Activated CD4-positive, alpha-beta T cell treated with anti-CD3 and anti-CD28 coated beads, Interleukin-2, Interleukin-4, amounts not matched to agents 100 ng/mL and 50 ng/mL, durations not matched to agents 16 hours and 8 hours (primary cell): ENCODE results near the gene ITGA7.

ENCODE experiments used
- DNase-seq: peaks from one replicate; pipeline ENCODE4 v3.0.0-alpha.2; 2020; ENCODE audit warnings: low spot score

The ITGA7 gene

DNA sequence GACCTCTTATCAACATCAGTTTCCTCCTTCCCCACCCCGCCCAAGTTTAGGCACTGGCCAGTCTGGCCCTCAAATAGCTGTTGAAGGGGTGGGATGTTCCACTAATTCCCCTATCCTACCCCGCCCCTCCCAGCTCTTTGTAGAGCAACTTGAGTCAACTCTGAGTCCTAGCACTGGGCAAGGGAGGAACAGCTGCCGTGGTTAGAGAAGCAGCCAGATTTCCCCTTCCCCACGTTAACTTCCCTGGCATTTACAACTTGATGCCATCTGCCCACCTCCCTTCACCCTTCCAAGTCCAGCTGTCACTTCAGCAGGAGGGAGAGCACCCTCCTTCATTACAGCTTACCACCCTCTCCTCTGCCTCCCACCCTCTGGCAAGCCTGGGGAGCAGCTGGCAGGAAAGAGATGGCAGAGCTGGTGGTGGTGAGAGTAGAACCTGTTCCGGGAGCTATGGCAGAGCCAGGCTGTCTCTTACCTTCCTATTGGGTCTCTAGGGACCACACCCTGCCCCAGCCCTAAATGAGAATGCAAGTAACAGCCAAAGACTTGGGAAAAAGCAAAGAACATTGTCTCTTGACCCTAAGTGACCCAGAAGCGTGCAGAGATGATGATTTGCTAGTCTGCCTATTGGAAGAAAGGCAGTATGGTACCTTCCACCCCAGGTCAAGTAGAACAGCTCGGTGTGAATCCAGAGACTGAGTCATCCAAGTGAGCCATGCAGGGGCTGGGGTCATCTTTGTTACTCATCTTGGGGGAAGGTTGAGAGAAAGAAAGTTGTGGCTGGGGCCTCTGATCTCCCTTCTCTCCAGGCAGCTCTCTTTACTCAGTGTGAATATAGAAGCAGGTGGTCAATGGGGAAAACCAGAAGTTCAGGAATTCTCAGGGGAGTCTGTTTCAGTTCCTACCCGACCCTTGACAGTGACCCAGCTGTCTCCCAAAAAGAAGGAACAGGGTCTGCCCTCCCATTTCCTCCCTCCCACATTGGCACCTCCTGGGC is 9.6 kb upstream of the ITGA7 start:
- DNase-seq = no peak

DNA sequence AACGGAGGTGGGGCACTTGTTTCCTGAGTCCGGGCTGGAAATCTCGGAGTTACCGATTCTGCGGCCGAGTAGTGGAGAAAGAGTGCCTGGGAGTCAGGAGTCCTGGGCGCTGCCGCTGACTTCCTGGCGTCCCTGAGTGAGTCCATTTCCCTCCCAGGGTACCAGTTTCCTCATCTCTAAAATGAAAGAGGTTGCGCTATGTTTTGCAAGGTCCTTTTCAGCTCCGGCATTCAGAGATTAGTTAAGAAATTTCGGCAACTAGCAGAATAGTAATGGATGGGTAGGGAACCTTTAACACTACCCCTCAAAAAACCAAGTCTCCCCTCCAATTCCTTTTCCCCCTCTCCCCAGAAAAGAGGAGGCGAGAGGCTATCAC is 8.9 kb upstream of the ITGA7 start:
- no peak for DNase-seq

DNA sequence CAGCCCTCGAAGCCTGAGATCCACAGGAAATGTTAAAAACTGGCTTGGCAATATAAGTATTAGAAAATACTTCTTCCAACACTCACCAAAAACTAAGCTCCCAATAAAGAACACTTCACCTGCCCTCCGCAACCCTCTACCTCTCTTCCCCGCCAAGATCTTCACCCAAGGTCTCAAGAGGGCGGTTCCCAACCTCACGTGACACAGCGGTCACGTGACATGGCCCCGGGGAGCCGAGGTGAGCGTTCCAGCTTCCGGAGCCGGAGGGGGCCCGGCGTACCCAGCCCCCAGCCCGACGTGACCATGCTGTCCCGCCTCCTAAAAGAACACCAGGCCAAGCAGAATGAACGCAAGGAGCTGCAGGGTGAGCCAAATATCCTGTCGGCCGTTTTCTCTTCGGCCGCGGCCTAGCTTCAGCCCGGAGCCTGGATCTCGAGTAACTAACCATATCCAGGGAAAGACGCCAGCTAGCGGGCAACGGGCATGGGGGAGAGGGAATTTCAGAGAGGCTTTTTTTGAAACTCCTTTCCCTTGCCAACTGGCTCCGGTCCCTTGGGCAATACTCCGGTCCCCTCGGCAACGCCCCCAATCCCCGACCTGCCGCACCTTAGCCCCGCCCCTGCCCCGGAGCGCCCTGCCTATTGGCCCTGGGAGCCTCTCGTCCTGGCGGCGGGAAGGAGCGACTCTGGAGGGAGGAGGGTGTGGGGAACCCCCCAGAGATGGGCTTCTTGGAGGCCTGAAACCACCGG is 8.3 kb upstream of the ITGA7 start, which contains the start of gene BLOC1S1:
Gene BLOC1S1 (plus strand): TSS at position 214 of the 749 bp plus-strand sequence. CDS start 6 bp downstream, at position 220.
- peak; percentile 95 for DNase-seq

DNA sequence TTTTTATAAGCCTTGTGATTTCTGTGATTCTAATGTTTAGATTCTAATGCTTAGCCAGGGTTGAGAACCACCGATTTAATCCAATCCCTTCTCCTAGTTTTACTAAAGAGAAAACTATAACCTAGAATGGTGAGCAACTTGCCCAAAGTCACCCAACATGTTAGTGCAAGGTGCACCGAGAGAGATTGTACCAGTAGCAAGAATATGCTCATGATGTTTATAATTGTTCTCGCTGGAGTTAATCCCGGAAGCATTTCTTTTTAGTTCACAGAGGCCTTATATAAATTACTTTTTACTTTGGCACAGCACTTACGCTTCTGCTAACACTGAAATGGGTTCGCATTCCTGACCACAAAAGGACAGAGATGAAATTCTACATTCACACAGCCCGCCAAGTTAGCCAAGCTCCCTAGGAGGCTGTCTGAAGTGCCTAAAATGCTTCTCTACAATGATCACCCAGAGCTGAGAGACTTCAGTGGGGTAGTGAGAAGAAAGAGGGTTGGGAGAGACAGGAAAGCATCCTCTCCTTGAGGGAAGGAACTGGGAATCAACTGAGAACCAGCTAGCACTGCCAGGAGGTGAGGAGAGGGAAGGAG is 7.6 kb upstream of the ITGA7 start:
- no peak for DNase-seq

DNA sequence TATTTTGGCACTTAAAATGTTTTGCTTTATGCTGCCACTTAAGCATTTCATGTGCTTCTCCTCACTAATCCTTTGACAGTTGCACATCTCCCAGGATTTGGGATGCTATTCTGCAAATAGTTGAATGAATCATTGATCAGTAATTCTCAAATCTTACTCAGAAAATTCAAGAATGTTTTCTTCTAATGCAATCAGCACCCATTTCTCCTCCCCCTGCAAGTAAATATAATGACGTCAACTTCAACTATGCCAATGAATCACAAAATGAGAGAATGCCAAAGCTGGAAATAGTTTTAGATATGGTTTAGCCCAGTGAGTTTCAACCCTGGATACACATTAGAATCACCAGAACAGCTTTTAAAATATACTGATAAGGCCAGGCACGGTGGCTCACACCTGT is 6.0 kb upstream of the ITGA7 start:
- no peak for DNase-seq

DNA sequence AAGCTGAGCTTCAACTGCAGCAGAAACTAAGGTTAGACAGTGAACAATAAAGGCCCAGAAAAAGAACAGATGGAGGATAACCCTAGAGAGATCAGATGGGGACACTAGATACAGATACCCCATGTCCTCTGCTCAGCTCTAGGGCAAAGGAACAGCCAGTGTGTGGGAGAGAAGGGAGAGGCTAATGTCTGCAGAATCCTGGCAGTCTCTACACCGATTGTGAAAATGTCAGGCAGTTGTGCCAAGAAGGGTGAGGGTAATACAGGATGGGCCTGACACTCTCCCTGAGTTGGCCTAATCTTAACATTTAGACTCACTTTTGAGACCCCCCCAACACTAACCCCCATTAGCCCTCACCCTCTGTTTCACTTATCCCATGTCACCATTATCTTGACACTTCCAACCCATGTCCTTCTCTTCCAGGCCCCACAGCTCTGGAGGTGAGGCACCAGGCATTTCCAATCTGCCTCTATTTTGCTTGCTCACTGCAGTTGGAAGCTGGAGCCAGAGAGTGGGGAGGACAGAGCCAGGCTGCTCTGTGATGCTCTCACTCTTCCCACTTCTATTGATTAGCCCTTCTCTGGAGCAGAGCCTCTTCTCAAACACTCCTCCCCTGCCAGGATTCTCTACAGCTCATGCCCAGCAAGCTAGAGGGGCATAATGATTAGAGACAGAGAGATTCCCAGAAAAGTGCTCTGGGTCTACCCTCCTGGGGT is 5.2 kb upstream of the ITGA7 start:
- DNase-seq = no peak

DNA sequence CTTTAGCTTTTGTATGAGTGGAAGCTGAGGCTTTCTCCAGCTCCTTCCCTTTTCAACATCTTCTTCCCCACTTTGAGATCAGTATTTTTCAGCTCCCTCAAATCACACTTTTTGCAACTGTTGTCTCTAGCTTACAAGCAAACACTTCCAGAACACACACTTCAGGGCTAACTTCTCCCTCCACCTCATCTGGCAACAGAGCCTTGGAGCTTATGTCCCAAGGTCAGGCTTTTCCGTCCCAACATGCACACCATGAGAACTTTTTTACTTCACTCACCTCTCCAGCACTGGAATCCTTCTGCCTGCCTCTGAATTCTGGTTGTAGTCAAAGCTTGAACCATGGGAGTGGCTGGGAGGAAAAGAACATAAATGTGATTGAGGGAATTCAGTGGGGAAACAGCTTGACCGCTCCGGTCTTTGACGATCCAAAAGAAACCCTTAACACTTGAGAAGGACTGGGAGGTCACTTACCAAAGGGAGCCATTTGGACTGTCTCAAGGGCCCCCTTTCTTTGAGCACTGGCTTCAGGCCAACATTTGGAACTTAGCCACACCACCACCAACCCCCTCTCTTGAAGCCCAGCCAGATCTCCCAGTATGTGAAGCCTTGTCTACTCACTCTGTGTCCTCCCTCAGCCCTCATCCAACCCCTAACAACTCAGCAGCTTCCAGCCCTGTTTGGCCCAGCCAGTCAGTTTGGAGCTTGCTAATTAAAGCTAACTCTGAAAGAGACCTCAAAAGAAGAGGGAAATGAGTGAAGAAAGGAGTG is 4.3 kb upstream of the ITGA7 start:
- DNase-seq = no peak

DNA sequence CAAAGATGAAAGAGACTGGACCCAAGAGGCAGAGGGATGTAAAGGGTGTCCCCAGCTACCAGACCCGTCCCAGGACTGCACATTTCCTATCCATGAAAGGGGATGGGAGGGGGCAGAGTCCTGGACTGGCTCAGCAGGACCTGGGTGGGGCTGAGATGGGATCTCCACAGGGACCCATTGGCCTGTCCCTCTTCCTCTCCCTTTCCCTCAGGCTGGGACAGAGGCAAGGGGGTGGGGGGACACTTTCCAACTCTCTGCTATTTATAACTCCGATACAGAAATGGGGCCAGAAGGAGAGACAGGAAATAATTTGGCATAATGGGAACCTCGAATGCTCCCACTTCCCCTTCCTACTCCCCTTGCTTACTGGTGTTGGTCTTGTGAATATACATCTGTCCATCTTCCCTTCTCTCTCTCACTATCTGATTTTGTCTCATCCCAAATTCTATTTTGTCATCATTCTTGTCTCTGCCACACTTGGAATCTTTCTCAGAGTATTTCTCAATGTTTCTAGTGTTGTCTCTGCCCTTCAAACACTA is 1.1 kb upstream of the ITGA7 start:
- DNase-seq = no peak

DNA sequence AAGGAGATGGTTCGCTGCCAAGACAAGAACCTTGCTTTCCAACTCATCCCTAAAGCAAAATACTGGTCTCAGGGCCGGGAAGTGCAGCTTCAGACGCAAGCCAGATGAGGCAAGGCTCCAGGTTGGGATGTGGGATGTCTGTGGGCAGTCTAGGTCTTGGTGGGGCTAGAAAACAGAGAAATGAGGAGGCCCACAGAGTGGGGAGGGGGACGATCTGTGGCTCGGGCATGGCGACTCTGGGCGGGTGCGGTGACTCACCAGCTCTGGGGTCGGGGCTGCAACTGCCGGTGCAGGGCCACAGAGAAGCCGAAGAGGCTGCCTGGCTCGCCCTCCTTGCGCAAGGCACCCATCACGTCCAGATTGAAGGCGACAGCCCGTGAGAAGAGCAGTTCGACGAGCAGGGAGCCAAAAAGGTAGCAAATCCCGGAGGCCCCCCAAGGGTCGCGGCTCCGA is 459 bp downstream of the ITGA7 start:
- DNase-seq = no peak

DNA sequence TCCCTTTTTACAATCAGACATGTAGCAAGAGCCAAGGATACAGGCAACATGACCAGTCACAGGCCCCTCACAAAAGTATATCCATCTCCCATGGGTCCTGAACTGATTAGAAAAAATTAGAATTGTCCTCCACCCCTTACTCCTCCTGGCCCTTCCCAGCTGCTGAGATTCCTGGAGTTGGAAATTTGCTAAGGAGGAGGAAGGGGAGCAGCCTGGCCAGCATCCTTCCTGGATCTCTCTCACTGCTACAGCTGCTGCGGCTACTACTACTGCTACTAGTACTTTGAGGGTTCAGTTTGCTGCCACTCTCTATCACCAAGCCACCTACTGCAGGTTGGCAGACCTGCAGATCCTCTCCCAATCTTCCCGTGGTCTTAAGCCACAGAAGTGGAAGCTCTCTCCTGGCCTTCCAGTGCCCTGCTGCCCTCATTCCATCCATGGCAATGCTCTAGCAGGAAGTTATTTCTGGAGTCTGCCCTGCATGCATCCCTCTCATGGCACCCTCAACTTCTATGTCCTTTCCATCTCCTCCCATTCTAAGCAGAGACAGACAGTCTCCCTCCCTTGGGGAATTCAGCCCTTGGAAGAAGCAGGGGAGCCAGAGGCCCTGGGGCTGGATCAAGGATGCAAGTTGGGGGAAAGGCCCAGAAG is 1.0 kb downstream of the ITGA7 start:
- DNase-seq = no peak

DNA sequence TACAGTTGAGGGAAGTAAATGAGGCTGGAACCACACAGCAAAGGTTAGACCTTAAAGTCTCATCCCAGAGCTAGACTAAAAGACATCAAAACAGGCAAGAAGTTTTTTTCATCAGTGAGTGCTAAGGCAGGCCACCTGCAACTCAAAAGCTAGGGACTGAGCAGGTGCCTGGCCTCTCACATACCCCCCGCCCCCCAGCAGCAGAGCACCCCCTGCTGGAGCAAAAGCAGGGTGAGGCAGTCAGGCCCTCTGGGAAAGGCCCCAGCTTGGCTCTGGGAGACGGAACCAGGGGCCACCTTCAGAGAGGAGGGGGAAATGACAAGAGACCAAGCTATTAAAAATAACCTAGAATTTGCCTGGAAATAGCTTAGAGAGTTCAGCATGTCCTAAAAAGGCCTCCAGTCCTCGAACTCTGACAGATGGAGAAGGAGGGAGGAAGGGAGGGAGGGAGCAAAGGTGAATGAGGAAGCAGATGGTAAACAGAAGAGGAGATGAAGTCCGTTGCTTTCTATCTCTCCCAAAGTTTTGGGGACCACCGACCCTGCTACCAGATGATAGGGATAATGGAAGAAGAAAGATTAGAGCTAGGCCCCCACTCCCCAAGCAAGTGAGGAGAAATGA is 1.8 kb downstream of the ITGA7 start:
- DNase-seq = no peak

DNA sequence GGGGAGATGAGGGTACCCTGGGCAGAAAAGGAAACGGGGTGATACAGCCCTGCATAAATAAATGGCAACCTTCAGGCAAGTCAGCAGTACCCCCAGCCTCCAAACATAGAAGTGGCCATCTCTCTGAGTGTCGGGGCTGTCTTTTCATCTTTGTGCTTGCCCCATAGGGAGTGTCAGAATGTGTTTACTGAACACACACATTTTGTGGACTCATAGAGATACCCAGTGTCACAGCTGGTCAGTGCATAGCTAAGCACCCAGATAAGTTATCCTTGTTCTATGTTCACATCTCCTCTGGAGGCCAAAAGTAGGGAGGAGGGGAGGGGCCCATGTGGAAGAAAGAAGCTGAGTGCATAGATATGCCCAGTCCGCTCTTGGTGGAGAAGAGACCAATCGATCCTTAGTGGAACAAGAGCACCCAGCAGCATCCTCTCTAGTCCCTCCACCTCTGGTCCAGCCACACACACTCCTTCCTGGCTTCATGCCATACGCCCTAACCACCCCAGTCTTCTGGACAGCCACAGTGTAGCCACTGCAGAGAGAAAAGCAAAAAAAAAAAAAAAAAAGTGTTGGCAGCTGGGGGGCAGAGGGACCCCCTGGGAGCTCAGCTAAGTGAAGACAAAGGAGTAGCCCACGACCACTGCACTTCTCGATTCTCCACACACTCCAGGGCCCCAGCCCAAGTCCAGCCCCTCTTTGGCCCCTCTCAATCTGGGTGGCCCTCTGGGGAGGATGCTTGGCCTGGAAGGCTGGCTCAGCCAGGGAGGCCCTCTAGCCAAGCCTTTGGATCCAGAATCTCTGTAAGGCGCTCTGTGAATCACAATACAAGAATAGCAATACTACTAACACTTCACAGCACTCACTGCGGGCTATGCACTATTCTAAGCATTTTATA is 2.6 kb downstream of the ITGA7 start:
- DNase-seq = no peak

DNA sequence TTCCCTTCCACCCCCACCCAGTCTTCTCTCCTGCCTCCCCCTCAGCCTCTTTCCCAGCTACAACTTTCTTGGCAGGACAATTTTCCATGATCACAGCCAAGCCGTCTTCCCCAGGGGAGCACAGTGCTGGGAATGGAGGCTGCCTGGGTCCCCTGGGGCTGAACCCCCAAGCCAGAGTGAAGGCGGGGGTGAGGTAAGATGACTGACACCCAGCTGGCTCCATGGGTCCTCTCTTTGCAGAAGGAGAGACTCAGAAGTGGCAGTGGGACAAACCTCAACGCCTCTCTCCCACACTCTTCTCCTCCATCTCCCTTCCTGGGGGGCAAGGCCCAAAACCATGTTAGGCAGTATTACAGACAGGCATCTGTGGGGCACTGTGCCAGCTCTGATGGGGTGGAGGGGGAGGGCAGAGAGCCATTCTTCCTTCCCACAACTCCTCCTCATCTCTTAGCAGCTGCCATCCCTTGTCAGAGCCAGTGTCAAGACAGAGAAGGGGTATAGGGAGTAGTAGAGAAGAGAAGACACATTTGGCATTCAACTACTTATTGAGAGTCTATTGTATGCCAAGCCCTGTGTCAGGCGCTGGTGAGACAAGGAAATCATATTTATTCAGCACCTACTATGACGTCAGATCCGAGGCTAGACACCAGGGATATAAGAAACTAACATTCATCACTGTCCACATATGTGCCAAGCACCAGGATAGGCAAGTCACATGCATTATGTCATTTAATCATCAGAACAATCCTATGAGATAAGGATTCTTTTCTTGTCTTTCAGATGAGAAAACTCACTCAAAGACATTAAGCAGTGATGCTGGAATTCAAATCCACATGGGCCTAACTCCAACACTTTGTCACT is 3.6 kb downstream of the ITGA7 start:
- no peak for DNase-seq

DNA sequence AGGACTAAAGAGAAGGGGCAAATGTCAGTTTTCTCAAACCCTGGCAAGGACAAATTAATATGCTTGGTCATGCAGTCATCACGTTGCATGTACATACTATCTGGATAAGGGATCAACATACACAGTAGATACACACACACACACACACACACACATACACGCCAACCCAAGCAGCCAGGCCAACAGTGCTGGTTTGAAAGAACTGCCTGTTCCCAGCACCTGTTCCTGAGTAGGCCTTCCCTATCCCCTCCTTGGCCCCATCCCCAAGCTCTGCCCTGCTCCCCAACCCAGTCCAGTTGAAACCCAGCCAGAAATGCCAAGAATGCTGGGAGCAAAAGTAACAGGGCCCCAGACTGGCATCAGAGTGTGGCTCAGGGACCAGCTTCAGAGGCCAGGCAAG is 4.4 kb downstream of the ITGA7 start:
- DNase-seq = no peak

DNA sequence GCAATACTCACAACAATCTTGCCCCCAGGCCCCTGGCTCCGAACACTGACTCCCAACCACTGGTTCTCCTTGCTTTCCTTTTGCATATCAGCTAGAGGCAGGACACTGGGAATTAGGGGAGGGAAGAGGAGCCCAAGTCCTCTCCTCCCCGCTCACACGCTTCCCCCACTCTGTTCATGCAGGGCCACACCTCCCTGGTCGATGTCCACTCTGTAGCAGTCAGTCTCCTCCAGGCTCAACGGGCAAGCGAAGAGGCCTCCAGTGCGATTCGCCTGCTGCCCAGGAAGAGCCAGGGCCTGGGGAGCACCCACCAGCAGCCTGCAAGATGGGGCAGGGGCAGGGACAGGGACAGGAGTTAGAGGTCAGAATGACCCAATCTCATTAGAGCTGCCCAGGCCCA is 4.8 kb downstream of the ITGA7 start:
- no peak for DNase-seq

DNA sequence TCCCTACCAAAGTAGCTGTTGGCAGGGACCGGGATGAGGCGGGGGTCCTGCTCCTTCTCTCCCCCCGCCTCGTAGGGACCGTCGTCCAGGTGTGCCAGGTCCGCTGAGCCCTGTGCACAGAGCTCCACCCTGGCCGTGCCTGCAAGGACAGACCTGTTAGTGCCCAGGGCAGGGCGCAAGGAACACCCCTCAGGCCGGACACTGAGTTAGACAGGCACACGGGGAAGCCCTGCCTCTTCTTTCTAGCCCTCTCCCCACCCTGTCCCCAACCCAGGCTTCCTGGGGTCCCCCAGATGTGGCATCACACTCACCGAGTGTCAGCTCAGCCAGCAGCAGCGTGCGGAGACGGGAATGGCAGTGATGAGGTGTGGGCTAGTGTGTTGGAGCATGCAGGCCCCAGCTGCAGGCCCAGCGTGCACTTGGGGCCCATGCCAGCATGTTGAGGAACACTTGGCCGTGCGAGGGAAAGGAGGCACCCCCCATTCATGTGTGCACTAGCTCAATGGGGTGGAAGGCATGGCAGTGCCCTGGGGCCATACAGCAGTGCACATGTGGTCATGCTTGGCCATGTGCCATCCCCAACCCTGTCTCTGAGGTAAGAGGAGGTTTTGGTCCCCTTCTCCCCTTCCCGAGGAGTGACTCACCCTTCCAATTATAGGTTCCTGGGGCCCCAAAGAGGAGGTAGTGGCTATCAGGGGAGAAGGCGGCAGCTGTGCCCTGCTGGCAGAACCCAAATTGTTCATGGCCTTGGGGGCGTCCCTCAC is 7.3 kb downstream of the ITGA7 start:
- no peak for DNase-seq

DNA sequence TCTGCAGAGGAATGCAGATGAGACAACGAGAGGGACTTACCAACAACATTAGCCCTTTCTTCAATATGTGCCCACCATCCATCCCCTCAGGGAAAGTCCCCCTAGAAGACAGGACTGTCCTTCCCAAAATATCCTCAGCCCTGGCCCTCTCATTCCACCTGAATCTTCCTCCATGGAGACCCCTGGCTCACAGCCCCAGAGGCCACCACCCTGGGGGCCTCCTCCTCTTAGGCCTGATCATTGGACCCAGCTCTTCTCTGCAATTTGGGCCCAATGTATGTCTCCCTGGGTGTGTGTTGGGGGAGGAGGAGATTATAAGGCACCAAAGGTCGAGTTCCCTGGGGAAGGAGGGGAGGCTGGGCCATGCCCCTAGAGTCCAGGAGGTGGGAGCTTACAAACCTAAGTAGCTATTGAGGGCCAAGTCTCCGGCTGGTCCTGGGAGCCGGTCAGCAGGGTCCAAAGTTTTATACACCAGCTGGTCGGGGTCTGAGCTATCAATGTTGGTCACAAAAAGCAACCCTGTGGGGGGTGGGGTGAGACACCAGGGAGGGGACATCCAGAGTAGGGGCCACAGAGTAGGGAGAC is 8.1 kb downstream of the ITGA7 start:
- no peak for DNase-seq
